Tibial artery (tissue), 4 donors: Measurements from ENCODE around the gene OR2G6.
"Not testable (repeated sequence)": the region's sequence is repeated elsewhere in the genome, so short reads cannot be mapped to it uniquely, and the experiment has no call there.

Experiments
- DNase-seq, 2 donors: peaks; one replicate each; pipeline ENCODE4 v3.0.0-alpha.2; 2019
- H3K27ac ChIP-seq, 2 donors: fragments of 200-600 bp; sonication (generic) in 1 of 2; 1 replicate in 1 of 2; 2 replicates in 1 of 2; pipeline ENCODE4 v1.5.1; 2018 to 2019; ENCODE audit warnings: mild to moderate bottlenecking in 1 of 2
- H3K27me3 ChIP-seq, 2 donors: fragments of 200-600 bp; sonication (generic) in 1 of 2; one replicate each; pipeline versions ENCODE4 v1.5.1 to v1.6.0; 2016 to 2019
- H3K36me3 ChIP-seq, 3 donors: fragments of 200-600 bp; sonication (generic) in 2 of 3; one replicate each; pipeline ENCODE4 v1.5.1; 2016 to 2019; ENCODE audit warnings: mild to moderate bottlenecking in 2 of 3
- H3K4me1 ChIP-seq, 4 donors: fragments of 200-600 bp; sonication (generic) in 2 of 4; 1 replicate in 3 of 4; 2 replicates in 1 of 4; pipeline ENCODE4 v1.5.1; 2016 to 2019
- H3K4me3 ChIP-seq, 2 donors: fragments of 200-600 bp; sonication (generic) in 1 of 2; 1 replicate in 1 of 2; 2 replicates in 1 of 2; pipeline ENCODE4 v1.5.1; 2018 to 2019; ENCODE audit warnings: mild to moderate bottlenecking in 2 of 2
- H3K9me3 ChIP-seq, 3 donors: fragments of 200-600 bp; sonication (generic) in 1 of 3; one replicate each; pipeline ENCODE4 v1.5.1; 2016 to 2019
- CTCF ChIP-seq, 2 experiments: fragments of 200-600 bp in 1 of 2; fragments of 450-650 bp in 1 of 2; IDR thresholded peaks; one replicate each; pipeline ENCODE4 v1.5.1; 2017 to 2019; ENCODE audit warnings: antibody characterized with exemption in 2 of 2, mild to moderate bottlenecking in 1 of 2, moderate library complexity in 1 of 2
- intact Hi-C: fragments of 100-400 bp; cut with DNase I; formaldehyde crosslinking; loops from one replicate; pipeline ENCODE4 v1.15.0; 2023; ENCODE audit warnings: low total_unique reads

The OR2G6 gene

GRCh38 chr1:248507773-248508172 lies at the start of gene OR2G6:
Gene OR2G6 (plus strand): TSS chr1:248508073. CDS start chr1:248521647, 13,574 bp downstream.
- H3K27me3 ChIP-seq, DNase-seq, H3K9me3 ChIP-seq, H3K4me3 ChIP-seq, intact Hi-C loops, H3K27ac ChIP-seq, H3K36me3 ChIP-seq, H3K4me1 ChIP-seq: not testable (repeated sequence)

- H3K9me3 ChIP-seq, intact Hi-C loops, H3K36me3 ChIP-seq, DNase-seq, H3K4me3 ChIP-seq, H3K27me3 ChIP-seq, H3K27ac ChIP-seq, H3K4me1 ChIP-seq: not testable (repeated sequence)
Observed at GRCh38 chr1:248459117-248459516, 48.8 kb upstream of the OR2G6 start.

- no peak overlapping the region for H3K4me3 ChIP-seq
- no peaks in the 10 kb centered on the region for H3K27me3 ChIP-seq
- intact Hi-C loops: no loop called here
- H3K27ac ChIP-seq: no peak overlapping the region
- DNase-seq: no peak
- TF ChIP-seq CTCF (IDR thresholded peaks at IDR 0.05): no peak
- no peaks in the 10 kb centered on the region for H3K9me3 ChIP-seq
- no peaks in the 10 kb centered on the region for H3K36me3 ChIP-seq
- no peaks in the 10 kb centered on the region for H3K4me1 ChIP-seq
Observed at GRCh38 chr1:248471154-248471553, 36.7 kb upstream of the OR2G6 start.

GRCh38 chr1:248472111-248472510 lies 35.8 kb upstream of the OR2G6 start:
- H3K9me3 ChIP-seq, H3K27me3 ChIP-seq, H3K27ac ChIP-seq, H3K36me3 ChIP-seq, DNase-seq, H3K4me3 ChIP-seq, intact Hi-C loops, H3K4me1 ChIP-seq: not testable (repeated sequence)

- H3K36me3 ChIP-seq, H3K27ac ChIP-seq, DNase-seq, H3K9me3 ChIP-seq, H3K27me3 ChIP-seq, H3K4me3 ChIP-seq, H3K4me1 ChIP-seq, intact Hi-C loops: not testable (repeated sequence)
Observed at GRCh38 chr1:248473051-248473450, 34.8 kb upstream of the OR2G6 start, which contains the start of gene OR2T3. Gene OR2T3 (plus strand): TSS chr1:248473351. CDS start chr1:248473351, 0 bp downstream.

GRCh38 chr1:248475660-248476059 lies 32.2 kb upstream of the OR2G6 start:
- H3K4me3 ChIP-seq, H3K9me3 ChIP-seq, H3K27ac ChIP-seq, H3K4me1 ChIP-seq, H3K36me3 ChIP-seq, H3K27me3 ChIP-seq, DNase-seq, intact Hi-C loops: not testable (repeated sequence)

- H3K27ac ChIP-seq, DNase-seq, H3K4me3 ChIP-seq, H3K27me3 ChIP-seq, intact Hi-C loops, H3K9me3 ChIP-seq, H3K36me3 ChIP-seq, H3K4me1 ChIP-seq: not testable (repeated sequence)
Observed at GRCh38 chr1:248481686-248482579, 25.9 kb upstream of the OR2G6 start.

GRCh38 chr1:248488289-248488688 lies 19.6 kb upstream of the OR2G6 start, which contains the start of gene OR2T5:
Gene OR2T5 (plus strand): TSS chr1:248488589. CDS start chr1:248488589, 0 bp downstream.
- H3K4me3 ChIP-seq, H3K27me3 ChIP-seq, H3K9me3 ChIP-seq, H3K27ac ChIP-seq, H3K4me1 ChIP-seq, intact Hi-C loops, DNase-seq, H3K36me3 ChIP-seq: not testable (repeated sequence)

GRCh38 chr1:248496661-248497060 lies 11.2 kb upstream of the OR2G6 start:
- H3K4me1 ChIP-seq, H3K9me3 ChIP-seq, intact Hi-C loops, H3K27ac ChIP-seq, DNase-seq, H3K27me3 ChIP-seq, H3K36me3 ChIP-seq, H3K4me3 ChIP-seq: not testable (repeated sequence)

GRCh38 chr1:248500305-248501035 lies 7.4 kb upstream of the OR2G6 start:
- DNase-seq, H3K27me3 ChIP-seq, H3K27ac ChIP-seq, H3K4me3 ChIP-seq, H3K9me3 ChIP-seq, intact Hi-C loops, H3K36me3 ChIP-seq, H3K4me1 ChIP-seq: not testable (repeated sequence)

GRCh38 chr1:248510217-248510616 lies 2.3 kb downstream of the OR2G6 start:
- intact Hi-C loops, H3K4me3 ChIP-seq, H3K4me1 ChIP-seq, H3K27ac ChIP-seq, DNase-seq, H3K27me3 ChIP-seq, H3K36me3 ChIP-seq, H3K9me3 ChIP-seq: not testable (repeated sequence)
